ENCODE data around the gene AGFG2.

AGFG2 gene

DNA sequence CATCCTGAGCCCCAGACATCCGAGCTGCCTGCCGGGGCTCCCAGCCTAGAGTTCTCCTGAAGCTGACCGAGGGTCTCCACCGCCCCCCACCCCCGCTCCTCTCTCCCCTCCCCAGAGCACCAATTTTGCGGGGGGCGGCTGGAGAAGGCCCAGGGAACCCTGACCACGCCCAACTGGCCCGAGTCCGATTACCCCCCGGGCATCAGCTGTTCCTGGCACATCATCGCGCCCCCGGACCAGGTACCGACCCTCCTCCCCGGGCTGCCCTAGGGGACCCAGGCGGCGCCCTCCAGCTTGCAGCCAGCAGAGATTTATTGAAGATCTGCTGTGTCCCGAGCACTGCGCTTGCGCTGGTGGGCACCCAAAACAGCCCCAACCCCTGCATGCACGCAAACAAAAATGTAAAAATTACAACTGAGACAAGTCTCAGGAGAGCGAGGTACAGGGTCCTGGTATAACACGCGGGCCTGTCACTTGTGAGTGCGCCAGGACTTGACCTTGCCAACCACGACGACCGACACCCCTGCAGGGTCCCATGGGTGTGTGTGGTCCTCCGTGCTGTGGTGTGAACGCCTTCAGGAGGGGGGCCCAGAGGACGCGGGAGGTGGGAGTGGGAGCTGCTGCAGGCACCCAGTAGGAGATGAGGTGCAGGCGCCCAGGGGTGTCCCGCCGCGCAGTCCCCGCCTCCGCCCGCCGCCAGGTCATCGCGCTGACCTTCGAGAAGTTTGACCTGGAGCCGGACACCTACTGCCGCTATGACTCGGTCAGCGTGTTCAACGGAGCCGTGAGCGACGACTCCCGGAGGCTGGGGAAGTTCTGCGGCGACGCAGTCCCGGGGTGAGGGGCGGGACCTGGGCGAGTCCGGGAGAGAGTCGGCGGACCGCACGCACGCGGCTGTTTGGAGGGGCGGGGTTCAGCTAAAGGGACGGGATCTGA is 66.2 kb downstream of the AGFG2 start:
- no peak for FAIRE-seq

DNA sequence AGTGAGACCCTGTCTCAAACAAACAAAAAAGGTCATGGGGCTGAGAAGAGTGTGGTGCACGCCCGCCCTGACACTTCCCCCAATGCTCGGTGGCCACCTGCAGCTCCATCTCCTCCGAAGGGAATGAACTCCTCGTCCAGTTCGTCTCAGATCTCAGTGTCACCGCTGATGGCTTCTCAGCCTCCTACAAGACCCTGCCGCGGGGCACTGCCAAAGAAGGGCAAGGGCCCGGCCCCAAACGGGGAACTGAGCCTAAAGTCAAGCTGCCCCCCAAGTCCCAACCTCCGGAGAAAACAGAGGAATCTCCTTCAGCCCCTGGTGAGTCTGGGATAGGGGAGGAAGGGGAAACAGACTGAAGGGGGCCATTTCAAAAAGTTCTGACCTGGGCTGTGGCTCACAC is 67.3 kb downstream of the AGFG2 start:
- no peak for FAIRE-seq
- DNase-seq (ENCODE audit: low spot score), result no peak

More for the DNA sequence above, 66.2 kb downstream of the AGFG2 start:
- DNase-seq (ENCODE audit: low spot score), result no peak

DNA sequence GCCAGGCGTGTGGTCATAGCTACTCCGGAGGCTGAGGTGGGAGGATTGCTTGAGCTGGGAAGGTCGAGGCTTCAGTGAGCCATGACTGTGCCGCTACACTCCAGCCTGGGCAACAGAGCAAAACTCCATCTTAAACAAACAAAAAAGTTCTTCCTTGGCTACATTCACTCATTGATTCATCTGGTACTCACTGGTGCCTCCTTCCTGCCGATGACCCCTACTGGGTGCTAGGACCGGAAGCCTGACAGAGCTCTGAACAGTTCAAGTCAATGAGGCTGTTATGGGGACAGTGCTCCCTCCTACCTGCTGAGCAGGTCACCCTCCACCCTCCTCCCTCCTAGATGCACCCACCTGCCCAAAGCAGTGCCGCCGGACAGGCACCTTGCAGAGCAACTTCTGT is 68.1 kb downstream of the AGFG2 start:
- DNase-seq (ENCODE audit: low spot score) (no peak), FAIRE-seq (no peak)

DNA sequence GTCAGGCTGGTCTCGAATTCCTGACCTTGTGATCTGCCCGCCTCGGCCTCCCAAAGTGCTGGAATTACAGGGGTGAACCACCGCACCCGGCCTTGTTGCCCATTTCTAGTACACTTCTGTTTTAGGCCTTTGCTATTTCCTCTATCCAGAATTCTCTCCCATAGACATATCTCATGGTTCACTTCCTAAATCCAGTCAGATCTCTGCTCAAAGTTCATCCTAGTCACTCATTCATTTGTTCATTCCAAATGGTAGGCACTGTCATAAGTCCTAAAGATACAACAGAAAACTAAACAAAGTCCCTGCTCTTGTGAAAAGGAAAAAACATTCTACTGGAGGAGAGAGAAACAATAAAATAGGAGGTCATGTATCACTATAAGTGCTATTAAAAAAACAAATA is 71.0 kb downstream of the AGFG2 start:
- no peak for FAIRE-seq
- DNase-seq (ENCODE audit: low spot score), result no peak

DNA sequence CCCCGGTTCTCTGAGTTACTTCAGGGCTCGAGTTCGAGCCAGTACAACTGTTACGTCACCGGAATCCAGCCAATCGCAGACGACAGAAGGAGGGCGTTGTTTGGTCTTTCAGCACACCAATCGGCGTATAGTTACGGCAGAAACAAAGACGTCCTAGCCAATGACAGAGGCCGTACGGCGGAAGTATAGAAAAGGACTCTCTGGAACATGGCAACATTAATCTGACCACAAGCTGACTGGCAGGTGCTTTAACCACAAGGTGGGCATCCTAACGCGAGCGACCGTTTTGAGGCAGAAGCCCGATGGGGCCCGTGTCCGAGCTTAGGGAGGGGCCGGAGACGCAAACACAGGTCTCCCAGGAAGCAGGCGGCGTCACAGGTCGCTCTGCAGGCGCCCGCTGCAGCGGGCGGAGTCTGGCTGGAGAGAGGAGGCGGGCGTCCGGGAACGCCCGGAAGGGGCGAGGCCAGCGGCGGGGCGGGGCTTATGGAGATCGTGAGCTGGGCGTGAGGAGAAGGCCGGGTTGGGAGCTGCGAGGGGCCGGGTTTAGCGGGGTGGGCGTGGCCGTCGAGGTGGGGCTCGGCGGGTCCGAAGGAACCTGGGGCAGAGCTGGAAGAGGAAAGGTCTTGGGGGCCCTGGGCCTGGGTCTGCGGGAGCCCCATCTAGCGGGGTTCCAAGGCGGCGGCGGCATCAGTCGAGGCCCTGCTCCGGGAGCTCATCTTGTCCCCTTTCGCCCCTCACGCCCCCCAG is 73.2 kb downstream of the AGFG2 start, which contains the start of gene MOSPD3:
Gene MOSPD3, plus strand, starts transcription at position 558 of the 747 bp plus-strand sequence. CDS start 252 bp downstream, outside the sequence.
- FAIRE-seq (peak; percentile 99), DNase-seq (ENCODE audit: low spot score) (peak; percentile 100)

DNA sequence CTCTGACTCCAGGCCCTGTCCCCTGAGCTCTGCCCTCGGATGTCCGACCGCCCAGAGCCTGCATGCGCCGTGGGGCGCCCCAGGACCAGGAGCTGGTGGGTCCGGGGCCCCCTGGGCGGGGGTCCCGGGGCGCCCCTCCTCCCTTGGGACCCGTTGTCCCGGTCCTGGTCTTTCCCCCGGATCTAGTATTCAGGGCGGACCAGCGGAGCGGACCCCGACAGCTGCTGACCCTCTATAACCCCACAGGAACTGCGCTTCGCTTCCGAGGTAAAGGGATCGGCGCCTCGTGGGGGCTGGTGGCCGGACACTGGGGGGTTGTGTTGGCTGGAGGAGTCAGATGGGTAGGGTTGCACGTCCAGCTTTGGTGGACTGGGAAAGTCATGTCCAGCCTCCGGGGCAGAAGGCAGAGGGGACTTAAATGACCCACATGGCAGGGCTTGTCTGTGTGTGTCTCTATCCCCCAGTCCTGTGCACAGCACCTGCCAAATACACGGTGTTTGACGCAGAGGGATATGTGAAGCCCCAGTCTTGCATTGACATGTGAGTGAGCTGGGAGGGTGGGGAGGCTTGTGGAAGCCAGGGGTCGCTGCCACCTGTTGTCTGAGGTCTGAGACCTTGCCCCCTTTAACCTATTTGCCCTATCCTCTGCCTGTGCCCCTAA is 73.9 kb downstream of the AGFG2 start:
- peak; percentile 5 for FAIRE-seq
- peak; percentile 34 for DNase-seq (ENCODE audit: low spot score)

DNA sequence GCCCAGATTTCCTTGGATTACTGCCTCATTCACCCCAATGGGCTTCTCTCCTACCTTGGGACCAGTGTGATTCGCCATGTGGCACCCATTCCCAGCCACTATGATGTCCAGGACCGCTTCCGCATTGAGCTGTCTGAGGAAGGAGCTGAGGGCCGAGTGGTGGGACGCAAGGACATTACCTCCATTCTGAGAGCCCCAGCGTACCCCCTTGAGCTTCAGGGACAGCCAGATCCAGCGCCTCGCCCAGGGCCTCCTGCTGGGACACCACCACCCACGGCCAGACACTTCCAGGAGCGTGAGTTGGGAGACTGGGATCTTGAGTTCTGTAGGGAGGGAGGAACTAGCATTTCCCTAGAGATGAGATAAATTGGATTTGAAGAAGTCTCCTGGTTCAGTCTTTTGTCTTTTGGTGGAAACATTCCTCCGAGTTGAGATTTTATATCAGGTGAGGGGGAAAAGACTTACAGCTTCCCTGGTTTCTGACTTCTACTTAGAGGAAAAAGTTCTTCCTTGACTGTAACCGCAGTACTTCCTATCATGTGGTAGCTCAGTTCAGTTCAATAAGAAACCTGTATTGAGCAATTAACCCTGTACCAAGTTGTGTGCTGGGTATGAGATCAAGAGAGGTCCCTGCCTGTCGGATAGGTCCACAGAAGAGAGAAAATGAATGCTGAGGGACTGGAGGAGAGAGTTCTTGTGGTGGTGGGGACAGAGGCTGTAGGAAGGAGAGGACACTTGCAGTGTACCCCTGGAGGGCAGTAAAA is 74.6 kb downstream of the AGFG2 start:
- FAIRE-seq (no peak), DNase-seq (ENCODE audit: low spot score) (no peak)

DNA sequence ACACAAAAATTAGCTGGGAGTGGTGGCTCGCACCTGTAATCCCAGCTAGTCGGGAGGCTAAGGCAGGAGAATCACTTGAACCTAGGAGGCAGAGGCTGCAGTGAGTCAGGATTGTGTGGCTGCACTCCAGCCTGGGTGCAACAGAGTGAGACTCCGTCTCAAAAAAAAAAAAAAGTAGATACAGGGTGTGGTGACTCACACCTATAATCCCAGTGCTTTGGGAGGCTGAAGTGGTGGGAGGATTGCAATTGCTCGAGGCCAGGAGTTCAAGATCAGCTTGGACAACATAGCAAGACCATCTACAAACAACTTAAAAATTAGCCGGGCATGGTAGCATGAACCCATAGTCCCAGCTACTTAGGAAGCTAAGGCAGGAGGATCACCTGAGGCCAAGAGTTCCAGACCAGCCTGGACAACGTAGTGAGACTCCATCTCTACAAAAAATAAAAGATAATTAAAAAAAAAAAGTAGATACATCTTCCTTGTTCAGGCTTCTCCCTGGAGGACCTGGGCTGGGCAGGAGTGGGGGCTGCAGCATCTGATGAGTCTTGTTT is 75.4 kb downstream of the AGFG2 start:
- no peak for DNase-seq (ENCODE audit: low spot score)
- no peak for FAIRE-seq
